22Rv1 (cell line): ENCODE data around the gene PON1.
A peak's percentile ranks its signal among the peaks of the same experiment; 100 is the strongest.

ENCODE experiments used
- H3K27ac ChIP-seq: fragments of 450-650 bp; 2 replicates; pipeline ENCODE4 v1.5.1; 2017
- CTCF ChIP-seq: fragments of 450-650 bp; IDR thresholded peaks from 2 replicates; pipeline ENCODE4 v1.5.1; 2017; ENCODE audit warnings: mild to moderate bottlenecking
- ZFX ChIP-seq: fragments of 450-650 bp; IDR thresholded peaks from 2 replicates; pipeline ENCODE4 v1.6.1; 2017; ENCODE audit warnings: antibody characterized with exemption, borderline replicate concordance

PON1 gene

DNA sequence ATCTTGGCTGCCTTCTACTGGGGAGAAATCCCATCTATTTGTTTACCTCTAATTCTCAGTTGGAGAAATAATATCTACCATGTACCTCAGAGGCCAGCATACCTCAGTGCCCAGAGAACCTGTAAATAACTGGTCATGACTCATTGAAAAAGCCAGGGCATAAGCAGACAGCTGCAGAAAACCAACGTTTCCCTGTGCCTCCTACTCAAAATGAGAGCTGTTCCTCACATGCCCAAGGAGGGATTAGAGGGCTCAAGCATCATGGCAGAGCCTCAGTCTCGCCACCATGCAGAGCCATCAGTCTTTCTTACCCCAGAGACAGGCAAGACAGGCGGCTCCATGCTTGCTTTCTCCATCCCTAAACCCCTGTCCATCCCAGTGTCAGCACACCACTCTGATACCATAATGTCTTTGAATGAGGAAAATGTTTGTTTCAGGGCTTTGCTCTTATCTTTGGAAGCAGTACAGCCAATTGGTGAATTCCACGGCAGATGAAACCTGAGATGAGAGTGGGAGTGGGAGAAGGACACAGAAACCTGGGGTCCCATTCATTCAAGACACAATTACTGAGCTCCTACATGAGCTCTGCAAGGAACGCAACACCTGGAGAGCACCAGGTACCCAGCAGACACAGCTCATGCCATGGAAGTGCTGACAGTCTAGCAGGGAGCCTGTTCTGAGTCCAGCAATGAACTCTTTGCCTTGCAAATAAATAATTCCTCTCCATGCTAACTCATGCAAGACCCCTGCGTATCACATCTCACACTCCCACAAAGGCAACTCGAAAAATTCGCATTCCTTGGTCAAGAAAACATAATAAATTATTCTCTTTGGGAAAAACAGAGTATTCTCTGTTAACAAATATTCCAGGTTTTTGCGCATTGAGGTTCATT is 21.1 kb downstream of the PON1 start:
- H3K27ac ChIP-seq, result no peak overlapping the region
- TF ChIP-seq CTCF, result no peak

- TF ChIP-seq CTCF (no peak), ZFX (no peak)
- no peak overlapping the region for H3K27ac ChIP-seq
Observed at GRCh38 chr7:95298091-95298490, 26.2 kb downstream of the PON1 start.

GRCh38 chr7:95297041-95297440 is 27.3 kb downstream of the PON1 start:
- TF ChIP-seq ZFX (no peak), CTCF (no peak)
- no peak overlapping the region for H3K27ac ChIP-seq

GRCh38 chr7:95296456-95296855 is 27.9 kb downstream of the PON1 start:
- TF ChIP-seq ZFX, result no peak
- no peak for TF ChIP-seq CTCF
- H3K27ac ChIP-seq, result 0 out of 2 replicates have a peak overlapping the region, but pooled peaks have one; percentile 7

DNA sequence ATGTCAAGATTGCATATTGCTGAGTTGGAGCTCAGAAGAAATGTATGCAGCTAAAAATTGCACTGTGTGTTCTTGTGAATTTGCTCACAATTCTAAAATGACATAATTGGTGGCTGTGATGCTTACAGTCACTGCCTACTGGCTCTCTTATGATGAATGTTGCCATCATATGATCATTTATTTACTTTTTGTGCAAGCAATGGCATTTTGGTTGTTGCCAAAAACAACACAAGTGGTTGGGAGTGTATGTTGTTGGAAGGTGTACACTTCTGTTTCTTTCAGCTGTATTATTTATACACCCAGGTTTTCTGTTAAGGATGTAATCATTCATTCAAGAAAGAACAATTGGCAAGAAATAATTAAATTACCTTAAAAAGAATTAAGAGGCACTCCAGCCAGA is 28.9 kb downstream of the PON1 start:
- TF ChIP-seq CTCF, result no peak
- no peak for TF ChIP-seq ZFX
- H3K27ac ChIP-seq, result peak overlapping the region; percentile 7

- no peak for TF ChIP-seq ZFX
- no peak for TF ChIP-seq CTCF
- no peak overlapping the region for H3K27ac ChIP-seq
Observed at GRCh38 chr7:95290166-95290830, 34.0 kb downstream of the PON1 start.

- no peak overlapping the region for H3K27ac ChIP-seq
- TF ChIP-seq ZFX (no peak), CTCF (no peak)
Observed at GRCh38 chr7:95286096-95286495, 38.2 kb downstream of the PON1 start.
